ENCODE results near the gene CCDC191.
A peak's percentile ranks its signal among the peaks of the same experiment; 100 is the strongest.

The CCDC191 gene

GRCh38 chr3:114067804-114068203, 11.5 kb upstream of the CCDC191 start:
- H3K4me1 ChIP-seq (ENCODE audit: control insufficient read depth, low read length): no peaks in the 10 kb centered on the region
- H3K9me3 ChIP-seq (ENCODE audit: control insufficient read depth, insufficient read depth, low read length): no peaks in the 10 kb centered on the region
- no peak overlapping the region for H3K4me3 ChIP-seq (ENCODE audit: low read length)
- peaks cover 53% of the 10 kb centered on the region for H3K79me2 ChIP-seq (ENCODE audit: control insufficient read depth, low read length)
- no peak overlapping the region for H3K4me2 ChIP-seq (ENCODE audit: low read length)
- H3K27ac ChIP-seq (ENCODE audit: low read depth, low read length): no peak overlapping the region
- H3K9me2 ChIP-seq (replicated peaks; ENCODE audit: control insufficient read depth, low read length): no peaks in the 10 kb centered on the region
- H3K36me3 ChIP-seq (ENCODE audit: control insufficient read depth, low read length): peaks cover 90% of the 10 kb centered on the region
- TF ChIP-seq CTCF (IDR thresholded peaks at IDR 0.05; ENCODE audit: low read depth, low read length, poor library complexity, severe bottlenecking) (no peak), EZH2phosphoT487 (IDR thresholded peaks at IDR 0.05; ENCODE audit: borderline replicate concordance, low read length) (no peak)
- H3F3A ChIP-seq (ENCODE audit: control insufficient read depth, insufficient read depth): no peaks in the 10 kb centered on the region
- H4K20me1 ChIP-seq (ENCODE audit: control insufficient read depth, insufficient read depth, low read depth, low read length): 0 out of 2 replicates have a peak, but pooled peaks cover 3% of the 10 kb centered on the region
- no peaks in the 10 kb centered on the region for H3K27me3 ChIP-seq (ENCODE audit: control insufficient read depth, low read length)

GRCh38 chr3:114060906-114061655, 4.8 kb upstream of the CCDC191 start:
- Histone ChIP-seq H3F3A (ENCODE audit: control insufficient read depth, insufficient read depth) (no peaks in the 10 kb centered on the region), H4K20me1 (ENCODE audit: control insufficient read depth, insufficient read depth, low read depth, low read length) (peaks cover 6% of the 10 kb centered on the region; the same call in 1 of the 2 replicates), H3K4me2 (ENCODE audit: low read length) (peak overlapping the region; percentile 26; the same call in 1 of the 2 replicates), H3K79me2 (ENCODE audit: control insufficient read depth, low read length) (peaks cover 93% of the 10 kb centered on the region), H3K36me3 (ENCODE audit: control insufficient read depth, low read length) (peaks cover 63% of the 10 kb centered on the region), H3K4me1 (ENCODE audit: control insufficient read depth, low read length) (peaks cover 35% of the 10 kb centered on the region), H3K27ac (ENCODE audit: low read depth, low read length) (no peak overlapping the region), H3K9me2 (replicated peaks; ENCODE audit: control insufficient read depth, low read length) (no peaks in the 10 kb centered on the region), H3K9me3 (ENCODE audit: control insufficient read depth, insufficient read depth, low read length) (no peaks in the 10 kb centered on the region), H3K27me3 (ENCODE audit: control insufficient read depth, low read length) (no peaks in the 10 kb centered on the region), H3K4me3 (ENCODE audit: low read length) (no peak overlapping the region)
- TF ChIP-seq CTCF (IDR thresholded peaks at IDR 0.05; ENCODE audit: low read depth, low read length, poor library complexity, severe bottlenecking): no peak
- TF ChIP-seq EZH2phosphoT487 (IDR thresholded peaks at IDR 0.05; ENCODE audit: borderline replicate concordance, low read length): no peak

- no peaks in the 10 kb centered on the region for H3K9me2 ChIP-seq (replicated peaks; ENCODE audit: control insufficient read depth, low read length)
- no peaks in the 10 kb centered on the region for H3F3A ChIP-seq (ENCODE audit: control insufficient read depth, insufficient read depth)
- H3K9me3 ChIP-seq (ENCODE audit: control insufficient read depth, insufficient read depth, low read length): no peaks in the 10 kb centered on the region
- H3K79me2 ChIP-seq (ENCODE audit: control insufficient read depth, low read length): peaks cover 70% of the 10 kb centered on the region
- peaks cover 39% of the 10 kb centered on the region for H3K36me3 ChIP-seq (ENCODE audit: control insufficient read depth, low read length)
- TF ChIP-seq CTCF (IDR thresholded peaks at IDR 0.05; ENCODE audit: low read depth, low read length, poor library complexity, severe bottlenecking) (no peak), EZH2phosphoT487 (IDR thresholded peaks at IDR 0.05; ENCODE audit: borderline replicate concordance, low read length) (no peak)
- H3K27ac ChIP-seq (ENCODE audit: low read depth, low read length): no peak overlapping the region
- H3K4me2 ChIP-seq (ENCODE audit: low read length): peak overlapping the region; percentile 75
- H3K27me3 ChIP-seq (ENCODE audit: control insufficient read depth, low read length): no peaks in the 10 kb centered on the region
- peak overlapping the region; percentile 76 for H3K4me3 ChIP-seq (ENCODE audit: low read length)
- H3K4me1 ChIP-seq (ENCODE audit: control insufficient read depth, low read length): peaks cover 43% of the 10 kb centered on the region
- H4K20me1 ChIP-seq (ENCODE audit: control insufficient read depth, insufficient read depth, low read depth, low read length): peaks cover 4% of the 10 kb centered on the region; the same call in 1 of the 2 replicates
These were observed 2.3 kb upstream of the CCDC191 start for GRCh38 chr3:114058646-114059045.

All from DOHH2 (cell line).